ENCODE data around the gene C6orf62. TPM values are rescaled to one million over a fixed set of nuclear protein-coding genes. Genes with fewer than 3 reads are reported as not detected.
"Not testable (repeated sequence)": the region's sequence is repeated elsewhere in the genome, so short reads cannot be mapped to it uniquely, and the experiment has no call there.

The C6orf62 gene
- polyA plus RNA-seq, 3 donors = 45.5 to 78.8 (median 55.4) TPM

DNA sequence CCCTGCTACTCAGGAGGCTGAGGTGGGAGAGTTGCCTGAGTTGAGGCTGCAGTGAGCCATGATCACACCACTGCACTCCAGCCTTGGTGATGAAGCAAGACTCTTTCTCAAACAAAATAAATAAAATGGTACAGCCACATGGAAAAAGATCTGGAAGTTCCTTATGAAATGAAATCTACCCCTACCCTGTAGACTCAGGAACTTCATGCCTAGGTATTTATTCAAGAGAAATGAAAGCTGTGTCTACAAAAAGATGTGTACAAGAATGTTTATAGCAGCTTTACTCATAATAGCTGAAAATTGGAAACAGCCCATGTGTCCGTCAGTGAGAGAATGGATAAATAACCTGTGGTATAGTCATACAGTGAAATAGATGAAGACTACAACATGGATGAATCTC is 15.2 kb upstream of the C6orf62 start:
- 88% methylated on average over 1 of the region's 1 CpG for WGBS (ENCODE audit: insufficient coverage)
- Mint-ChIP-seq H3K27ac (peak overlapping the region in 1 of 7 donors; percentile 41), H3K36me3 (no peaks in the 10 kb centered on the region), H3K4me1 (peaks cover 6% of the 10 kb centered on the region), H3K4me3 (no peak overlapping the region), H3K9me3 (peaks cover 16 to 31% (median 21%) of the 10 kb centered on the region in 7 donors), H3K27me3 (ENCODE audit: low read depth in 3 of 3) (peaks cover 1 to 9% (median 2%) of the 10 kb centered on the region in 3 donors)
- Histone ChIP-seq H3K9me3 (replicated peaks in 1 of 2; ENCODE audit: control insufficient read depth in 1 of 2, insufficient read depth in 1 of 2, low read length in 2 of 2) (peaks cover 19 to 20% of the 10 kb centered on the region in 2 donors), H3K4me1 (ENCODE audit: control insufficient read depth in 1 of 2, insufficient read depth in 2 of 2, low read length in 2 of 2) (peaks cover 6% of the 10 kb centered on the region in 2 donors), H2AFZ (ENCODE audit: insufficient read depth, low read depth, low read length, poor library complexity, severe bottlenecking) (no peak overlapping the region), H3K36me3 (replicated peaks in 1 of 2; ENCODE audit: control insufficient read depth in 1 of 2, insufficient read depth in 2 of 2, low read length in 2 of 2) (peaks cover 0 to 4% of the 10 kb centered on the region in 2 donors), H3K79me2 (ENCODE audit: insufficient read depth, low read length) (no peaks in the 10 kb centered on the region), H3K27ac (ENCODE audit: low read depth in 1 of 2, low read length in 2 of 2) (no peak overlapping the region), H3K4me3 (replicated peaks in 1 of 3; ENCODE audit: low read depth in 2 of 3, low read length in 3 of 3) (no peak overlapping the region), H3K27me3 (ENCODE audit: control insufficient read depth in 2 of 2, insufficient read depth in 2 of 2, low read length in 2 of 2) (no peaks in the 10 kb centered on the region), H3K9ac (ENCODE audit: insufficient read depth, low read length, poor library complexity, severe bottlenecking) (no peak overlapping the region), H3K4me2 (replicated peaks; ENCODE audit: extremely low read depth, low read length, poor library complexity, severe bottlenecking) (no peak overlapping the region), H4K20me1 (ENCODE audit: insufficient read depth, low read length) (no peaks in the 10 kb centered on the region)
- no peak for DNase-seq
- intact Hi-C loops (cut with micrococcal nuclease) = no loop called here
- TF ChIP-seq, protein P1, sequence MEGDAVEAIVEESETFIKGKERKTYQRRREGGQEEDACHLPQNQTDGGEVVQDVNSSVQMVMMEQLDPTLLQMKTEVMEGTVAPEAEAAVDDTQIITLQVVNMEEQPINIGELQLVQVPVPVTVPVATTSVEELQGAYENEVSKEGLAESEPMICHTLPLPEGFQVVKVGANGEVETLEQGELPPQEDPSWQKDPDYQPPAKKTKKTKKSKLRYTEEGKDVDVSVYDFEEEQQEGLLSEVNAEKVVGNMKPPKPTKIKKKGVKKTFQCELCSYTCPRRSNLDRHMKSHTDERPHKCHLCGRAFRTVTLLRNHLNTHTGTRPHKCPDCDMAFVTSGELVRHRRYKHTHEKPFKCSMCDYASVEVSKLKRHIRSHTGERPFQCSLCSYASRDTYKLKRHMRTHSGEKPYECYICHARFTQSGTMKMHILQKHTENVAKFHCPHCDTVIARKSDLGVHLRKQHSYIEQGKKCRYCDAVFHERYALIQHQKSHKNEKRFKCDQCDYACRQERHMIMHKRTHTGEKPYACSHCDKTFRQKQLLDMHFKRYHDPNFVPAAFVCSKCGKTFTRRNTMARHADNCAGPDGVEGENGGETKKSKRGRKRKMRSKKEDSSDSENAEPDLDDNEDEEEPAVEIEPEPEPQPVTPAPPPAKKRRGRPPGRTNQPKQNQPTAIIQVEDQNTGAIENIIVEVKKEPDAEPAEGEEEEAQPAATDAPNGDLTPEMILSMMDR (IDR thresholded peaks at IDR 0.05) = no peak

DNA sequence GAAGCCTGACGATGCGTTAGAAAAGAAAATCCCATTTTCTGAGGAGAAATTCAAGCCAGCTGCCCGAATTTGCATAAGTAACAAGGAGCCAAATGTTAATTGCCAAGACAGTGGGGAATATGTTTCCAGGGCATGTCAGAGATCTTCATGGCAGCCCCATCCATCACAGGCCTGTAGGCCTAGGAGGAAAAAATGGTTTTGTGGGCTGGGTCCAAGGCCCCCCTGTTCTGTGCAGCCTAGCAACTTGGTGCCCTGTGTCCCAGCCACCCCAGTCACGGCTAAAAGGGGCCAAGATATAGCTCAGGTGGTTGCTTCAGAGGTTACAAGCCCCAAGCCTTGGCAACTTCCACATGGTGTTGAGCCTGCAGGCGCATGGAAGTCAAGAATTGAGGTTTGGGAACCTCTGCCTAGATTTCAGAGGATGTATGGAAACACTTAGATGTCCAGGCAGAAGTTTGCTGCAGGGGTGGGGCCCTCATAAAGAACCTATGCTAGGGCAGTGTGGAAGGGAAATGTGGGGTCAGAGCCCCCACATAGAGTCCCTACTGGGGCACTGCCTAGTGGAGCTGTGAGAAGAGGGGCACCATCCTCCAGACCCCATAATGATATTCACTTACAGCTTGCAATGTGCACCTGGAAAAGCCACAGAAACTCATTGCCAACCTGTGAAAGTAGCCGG is 12.6 kb upstream of the C6orf62 start:
- H3K27me3 Mint-ChIP-seq (ENCODE audit: low read depth in 3 of 3); H4K20me1 ChIP-seq (ENCODE audit: insufficient read depth, low read length); H3K36me3 ChIP-seq (replicated peaks in 1 of 2; ENCODE audit: control insufficient read depth in 1 of 2, insufficient read depth in 2 of 2, low read length in 2 of 2); H3K36me3 Mint-ChIP-seq; H3K27ac Mint-ChIP-seq; H2AFZ ChIP-seq (ENCODE audit: insufficient read depth, low read depth, low read length, poor library complexity, severe bottlenecking); H3K4me2 ChIP-seq (replicated peaks; ENCODE audit: extremely low read depth, low read length, poor library complexity, severe bottlenecking); DNase-seq; H3K27ac ChIP-seq (ENCODE audit: low read depth in 1 of 2, low read length in 2 of 2); H3K27me3 ChIP-seq (ENCODE audit: control insufficient read depth in 2 of 2, insufficient read depth in 2 of 2, low read length in 2 of 2); H3K4me3 ChIP-seq (replicated peaks in 1 of 3; ENCODE audit: low read depth in 2 of 3, low read length in 3 of 3); H3K4me1 ChIP-seq (ENCODE audit: control insufficient read depth in 1 of 2, insufficient read depth in 2 of 2, low read length in 2 of 2); H3K9ac ChIP-seq (ENCODE audit: insufficient read depth, low read length, poor library complexity, severe bottlenecking); H3K4me1 Mint-ChIP-seq; H3K4me3 Mint-ChIP-seq; H3K79me2 ChIP-seq (ENCODE audit: insufficient read depth, low read length); intact Hi-C loops (cut with micrococcal nuclease): not testable (repeated sequence)
- 99% methylated on average over 5 of the region's 6 CpGs for WGBS (ENCODE audit: insufficient coverage)
- peaks cover 19 to 20% of the 10 kb centered on the region in 2 donors for H3K9me3 ChIP-seq (replicated peaks in 1 of 2; ENCODE audit: control insufficient read depth in 1 of 2, insufficient read depth in 1 of 2, low read length in 2 of 2)
- peaks cover 16 to 31% (median 21%) of the 10 kb centered on the region in 7 donors for H3K9me3 Mint-ChIP-seq

DNA sequence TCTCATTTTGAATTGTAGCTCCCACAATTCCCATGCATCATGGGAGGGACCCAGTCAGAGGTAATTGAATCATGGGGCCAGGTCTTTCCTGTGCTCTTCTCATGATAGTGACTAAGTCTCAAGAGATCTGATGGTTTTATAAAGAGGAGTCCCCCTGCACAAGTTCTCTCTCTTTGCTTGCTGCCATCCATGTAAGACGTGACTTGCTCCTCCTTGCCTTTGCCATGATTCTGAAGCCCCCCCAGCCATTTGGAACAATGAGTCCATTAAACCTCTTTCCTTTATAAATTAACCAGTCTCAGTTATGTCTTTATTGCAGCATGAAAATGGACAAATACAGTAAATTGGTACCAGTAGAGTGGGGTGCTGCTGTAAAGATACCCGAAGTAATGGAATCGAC is 11.7 kb upstream of the C6orf62 start:
- H3K4me1 Mint-ChIP-seq; H3K4me3 ChIP-seq (replicated peaks in 1 of 3; ENCODE audit: low read depth in 2 of 3, low read length in 3 of 3); H3K4me2 ChIP-seq (replicated peaks; ENCODE audit: extremely low read depth, low read length, poor library complexity, severe bottlenecking); H3K79me2 ChIP-seq (ENCODE audit: insufficient read depth, low read length); H2AFZ ChIP-seq (ENCODE audit: insufficient read depth, low read depth, low read length, poor library complexity, severe bottlenecking); H4K20me1 ChIP-seq (ENCODE audit: insufficient read depth, low read length); H3K4me3 Mint-ChIP-seq; H3K27me3 Mint-ChIP-seq (ENCODE audit: low read depth in 3 of 3); H3K27ac Mint-ChIP-seq; H3K36me3 Mint-ChIP-seq; DNase-seq; H3K27me3 ChIP-seq (ENCODE audit: control insufficient read depth in 2 of 2, insufficient read depth in 2 of 2, low read length in 2 of 2); H3K27ac ChIP-seq (ENCODE audit: low read depth in 1 of 2, low read length in 2 of 2); H3K36me3 ChIP-seq (replicated peaks in 1 of 2; ENCODE audit: control insufficient read depth in 1 of 2, insufficient read depth in 2 of 2, low read length in 2 of 2); intact Hi-C loops (cut with micrococcal nuclease); H3K9ac ChIP-seq (ENCODE audit: insufficient read depth, low read length, poor library complexity, severe bottlenecking); H3K4me1 ChIP-seq (ENCODE audit: control insufficient read depth in 1 of 2, insufficient read depth in 2 of 2, low read length in 2 of 2): not testable (repeated sequence)
- peaks cover 19 to 20% of the 10 kb centered on the region in 2 donors for H3K9me3 ChIP-seq (replicated peaks in 1 of 2; ENCODE audit: control insufficient read depth in 1 of 2, insufficient read depth in 1 of 2, low read length in 2 of 2)
- 98% methylated on average over 2 of the region's 3 CpGs for WGBS (ENCODE audit: insufficient coverage)
- peaks cover 16 to 31% (median 21%) of the 10 kb centered on the region in 7 donors for H3K9me3 Mint-ChIP-seq
